Activated B cell treated with CpG ODN at 0.5 μM for 24 hours (primary cell): Measurements from ENCODE around the gene MARCHF9. TPM values are rescaled to one million over a fixed set of nuclear protein-coding genes. Genes with fewer than 3 reads are reported as not detected.

Experiments used
- ATAC-seq: fragments of 200-7000 bp; cut with Tn5 transposase; one replicate; pipeline ENCODE4 v1.10.0; 2021; ENCODE audit warnings: low read depth, mild to moderate bottlenecking, moderate library complexity
- CTCF ChIA-PET: fragments of 350-600 bp; sonication (Branson Sonifier 250); formaldehyde crosslinking; loops from one replicate; lab custom pipeline; 2021; ENCODE audit warnings: antibody characterized with exemption; lab: Charles Lee
- POLR2A ChIA-PET: fragments of 350-600 bp; sonication (Branson Sonifier 250); formaldehyde crosslinking; loops from one replicate; lab custom pipeline; 2021; ENCODE audit warnings: antibody characterized with exemption; lab: Charles Lee
- DNase-seq: peaks from one replicate; pipeline ENCODE4 v3.0.0; 2022
- H3K27ac Mint-ChIP-seq: one replicate; pipeline ENCODE4 v1.8.0; 2020; ENCODE audit warnings: mixed read lengths
- H3K27me3 Mint-ChIP-seq: one replicate; pipeline ENCODE4 v1.8.0; 2021; ENCODE audit warnings: mixed read lengths
- H3K36me3 Mint-ChIP-seq: one replicate; pipeline ENCODE4 v1.8.0; 2021; ENCODE audit warnings: low read depth, mixed read lengths
- H3K4me1 Mint-ChIP-seq: one replicate; pipeline ENCODE4 v1.8.0; 2021; ENCODE audit warnings: mixed read lengths
- H3K4me3 Mint-ChIP-seq: one replicate; pipeline ENCODE4 v1.8.0; 2020; ENCODE audit warnings: mild to moderate bottlenecking, mixed read lengths
- H3K9me3 Mint-ChIP-seq: one replicate; pipeline ENCODE4 v1.8.0; 2020; ENCODE audit warnings: mixed read lengths
- CTCF ChIP-seq: fragments of 200-600 bp; IDR thresholded peaks from one replicate; pipeline ENCODE4 v1.8.0; 2022; ENCODE audit warnings: antibody characterized with exemption, mild to moderate bottlenecking
- intact Hi-C: fragments of 100-400 bp; cut with micrococcal nuclease; formaldehyde crosslinking; loops from one replicate; pipeline ENCODE4 v1.15.1; 2024
- total RNA-seq: library from RNA; stranded (reverse); gene quantifications from 2 replicates; pipeline ENCODE4 v1.2.3, GENCODE V29; 2022

The MARCHF9 gene
- total RNA-seq, 1 donor from 2014 or later, result 58.2 TPM

- Mint-ChIP-seq H3K4me3 (peak overlapping the region; percentile 90), H3K36me3 (peaks cover 48% of the 10 kb centered on the region), H3K27ac (peak overlapping the region; percentile 87), H3K4me1 (peaks cover 56% of the 10 kb centered on the region), H3K27me3 (no peaks in the 10 kb centered on the region), H3K9me3 (no peaks in the 10 kb centered on the region)
- no peak for TF ChIP-seq CTCF
- ChIA-PET POLR2A (interaction anchor here (0.6 to 1.2 kb wide), 6 partner anchors 14 to 1377 kb away, joined by 3 to 6 read pairs (median 3); partner anchors contain the start of genes DDIT3, EEF1AKMT3, METTL1 and OS9), CTCF (no interaction called here)
- DNase-seq, result no peak
- no peak for ATAC-seq
- intact Hi-C loops, result loop anchor here (1.0 to 5.0 kb wide), 9 partner anchors 8 to 1065 kb away; partner anchors contain the start of genes ARHGAP9, DDIT3, EEF1AKMT3 and METTL1
These were observed 2.3 kb upstream of the MARCHF9 start for GRCh38 chr12:57752668-57753000.

DNA sequence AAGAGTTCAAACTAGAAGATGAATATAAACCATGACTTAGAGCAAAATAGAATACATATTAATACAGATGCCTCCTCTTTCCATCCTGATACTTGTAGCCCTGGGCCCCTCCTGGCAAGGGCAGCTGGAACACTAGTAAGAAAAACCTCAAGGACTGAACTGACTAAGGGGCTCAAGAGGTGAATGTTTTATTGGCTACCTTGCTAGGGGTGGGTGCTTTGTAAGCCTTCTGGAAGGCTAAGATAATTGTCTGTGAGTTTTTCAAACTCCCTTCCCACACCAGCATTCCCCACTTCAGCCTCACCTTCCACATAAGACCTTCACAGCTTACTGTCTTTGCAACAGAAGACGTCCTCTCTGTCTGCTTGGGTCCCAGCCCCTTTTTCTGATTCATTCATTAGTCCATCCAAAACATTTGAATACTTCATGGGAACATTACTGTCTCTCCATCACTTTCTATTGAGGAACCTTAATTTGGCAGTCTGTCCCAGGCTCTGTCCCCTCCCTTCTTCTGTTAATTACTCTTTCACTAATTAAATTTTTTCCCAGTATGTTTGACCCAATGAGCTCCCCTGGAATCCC is 1.1 kb upstream of the MARCHF9 start:
- POLR2A ChIA-PET, result interaction anchor here (0.8 to 1.0 kb wide), 3 partner anchors 9 to 18 kb away, joined by 3 to 4 read pairs (median 4); partner anchors contain the start of genes EEF1AKMT3, METTL1 and TSPAN31
- Mint-ChIP-seq H3K9me3 (no peaks in the 10 kb centered on the region), H3K27me3 (no peaks in the 10 kb centered on the region), H3K27ac (peak overlapping the region; percentile 87), H3K4me1 (peaks cover 61% of the 10 kb centered on the region), H3K36me3 (peaks cover 47% of the 10 kb centered on the region), H3K4me3 (peak overlapping the region; percentile 88)
- CTCF ChIA-PET, result no interaction called here
- no peak for DNase-seq
- ATAC-seq, result no peak
- intact Hi-C loops, result loop anchor here (2.0 to 5.0 kb wide), 4 partner anchors 91 to 1067 kb away; partner anchors contain the start of genes ARHGAP9, DDIT3 and PTGES3
- TF ChIP-seq CTCF, result no peak

DNA sequence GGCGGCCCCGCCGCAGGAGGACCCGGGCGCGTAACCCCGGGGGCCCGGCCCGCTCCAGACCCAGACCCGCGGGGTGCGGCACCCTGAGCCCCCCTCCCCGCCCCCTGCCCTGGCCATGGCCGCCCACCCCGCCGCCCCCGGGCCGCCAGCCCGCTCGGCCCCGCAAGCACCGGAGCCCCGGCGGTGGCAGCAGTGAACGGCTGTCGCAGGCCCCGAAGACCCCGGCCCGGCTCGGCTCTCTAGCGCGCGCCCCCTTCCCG is 221 bp downstream of the MARCHF9 start:
- Mint-ChIP-seq H3K4me1 (peaks cover 73% of the 10 kb centered on the region), H3K9me3 (no peaks in the 10 kb centered on the region), H3K4me3 (peak overlapping the region; percentile 57), H3K36me3 (peaks cover 52% of the 10 kb centered on the region), H3K27ac (no peak overlapping the region), H3K27me3 (no peaks in the 10 kb centered on the region)
- ChIA-PET POLR2A (interaction anchor here (0.5 to 3.0 kb wide), 4 partner anchors 8 to 30 kb away, joined by 6 to 34 read pairs (median 18); partner anchors contain the start of genes CYP27B1 and TSPAN31), CTCF (interaction anchor here (1.6 kb wide), 1 partner anchor 148 kb away, joined by 4 read pairs; no protein-coding TSS in a partner anchor)
- intact Hi-C loops, result no loop called here
- ATAC-seq, result no peak
- no peak for TF ChIP-seq CTCF
- DNase-seq, result no peak

GRCh38 chr12:57755454-57756372 is 810 bp downstream of the MARCHF9 start:
- no peaks in the 10 kb centered on the region for H3K9me3 Mint-ChIP-seq
- no peaks in the 10 kb centered on the region for H3K27me3 Mint-ChIP-seq
- intact Hi-C loops, result loop anchor here (1.0 to 2.0 kb wide), 6 partner anchors 11 to 150 kb away; partner anchors contain the start of genes EEF1AKMT3, METTL1 and TSFM
- ChIA-PET CTCF (interaction anchor here (0.6 to 2.3 kb wide), 10 partner anchors 11 to 150 kb away, joined by 3 to 20 read pairs (median 5); partner anchors contain the start of genes CYP27B1, OS9, TSFM and TSPAN31), POLR2A (interaction anchor here (0.5 to 3.0 kb wide), 17 partner anchors 8 to 1068 kb away, joined by 3 to 34 read pairs (median 5); partner anchors contain the start of genes CYP27B1, EEF1AKMT3, METTL1 and OS9)
- DNase-seq, result peak; percentile 61
- TF ChIP-seq CTCF, result no peak
- H3K27ac Mint-ChIP-seq, result peak overlapping the region; percentile 86
- peaks cover 69% of the 10 kb centered on the region for H3K4me1 Mint-ChIP-seq
- H3K4me3 Mint-ChIP-seq, result peak overlapping the region; percentile 90
- peaks cover 47% of the 10 kb centered on the region for H3K36me3 Mint-ChIP-seq
- ATAC-seq, result peak; percentile 13
